Activated CD8-positive, alpha-beta memory T cell treated with anti-CD3 and anti-CD28 coated beads, Interleukin-2, amount 10 ng/mL, durations not matched to agents 7 days and 5 days (primary cell): Measurements from ENCODE around the gene SH3YL1. TPM values are rescaled to one million over a fixed set of nuclear protein-coding genes. Genes with fewer than 3 reads are reported as not detected.
A peak's percentile ranks its signal among the peaks of the same experiment; 100 is the strongest.

ENCODE experiments used
- ATAC-seq: fragments of 150-1000 bp; cut with Tn5 transposase; one replicate; pipeline ENCODE4 v1.10.0; 2021; ENCODE audit warnings: moderate library complexity
- CTCF ChIA-PET: fragments of 350-600 bp; sonication (Branson Sonifier 250); formaldehyde crosslinking; loops from one replicate; lab custom pipeline; 2021; ENCODE audit warnings: antibody characterized with exemption; lab: Charles Lee
- DNase-seq: peaks from one replicate; pipeline ENCODE4 v3.0.0-alpha.2; 2020
- H3K27ac Mint-ChIP-seq: one replicate; pipeline ENCODE4 v1.8.0; 2021; ENCODE audit warnings: mild to moderate bottlenecking, mixed read lengths
- H3K27me3 Mint-ChIP-seq: one replicate; pipeline ENCODE4 v1.8.0; 2021; ENCODE audit warnings: mixed read lengths
- H3K36me3 Mint-ChIP-seq: one replicate; pipeline ENCODE4 v1.8.0; 2021; ENCODE audit warnings: mild to moderate bottlenecking, mixed read lengths
- H3K4me1 Mint-ChIP-seq: one replicate; pipeline ENCODE4 v1.8.0; 2021; ENCODE audit warnings: mixed read lengths
- H3K4me3 Mint-ChIP-seq: one replicate; pipeline ENCODE4 v1.8.0; 2021; ENCODE audit warnings: mild to moderate bottlenecking, moderate library complexity, mixed read lengths
- H3K9me3 Mint-ChIP-seq: one replicate; pipeline ENCODE4 v1.8.0; 2022; ENCODE audit warnings: low read depth, mixed read lengths
- total RNA-seq, 2 experiments: library from RNA; stranded (reverse); gene quantifications; one replicate each; pipeline ENCODE4 v1.2.3, GENCODE V29; 2021

Gene SH3YL1
- total RNA-seq, 2 experiments from 2014 or later, result 14.5 to 17.9 TPM

GRCh38 chr2:278312-278926, 14.6 kb upstream of the SH3YL1 start:
- DNase-seq (no peak), ATAC-seq (no peak)
- no peak overlapping the region for H3K4me3 Mint-ChIP-seq
- no peaks in the 10 kb centered on the region for H3K27me3 Mint-ChIP-seq
- no peak overlapping the region for H3K27ac Mint-ChIP-seq
- H3K9me3 Mint-ChIP-seq, result no peaks in the 10 kb centered on the region
- peaks cover 2% of the 10 kb centered on the region for H3K4me1 Mint-ChIP-seq
- CTCF ChIA-PET, result interaction anchor here (0.9 to 1.3 kb wide), 2 partner anchors 258 to 359 kb away, joined by 3 to 4 read pairs; no protein-coding TSS in a partner anchor
- peaks cover 39% of the 10 kb centered on the region for H3K36me3 Mint-ChIP-seq

GRCh38 chr2:275466-275865, 11.6 kb upstream of the SH3YL1 start:
- H3K27ac Mint-ChIP-seq, result no peak overlapping the region
- CTCF ChIA-PET, result interaction anchor here (2.2 kb wide), 1 partner anchor 9 kb away, joined by 7 read pairs; no protein-coding TSS in a partner anchor
- ATAC-seq (no peak), DNase-seq (no peak)
- no peaks in the 10 kb centered on the region for H3K9me3 Mint-ChIP-seq
- peaks cover 13% of the 10 kb centered on the region for H3K4me1 Mint-ChIP-seq
- H3K36me3 Mint-ChIP-seq, result peaks cover 43% of the 10 kb centered on the region
- H3K27me3 Mint-ChIP-seq, result no peaks in the 10 kb centered on the region
- H3K4me3 Mint-ChIP-seq, result no peak overlapping the region

- Mint-ChIP-seq H3K9me3 (no peaks in the 10 kb centered on the region), H3K4me3 (no peak overlapping the region), H3K36me3 (peaks cover 38% of the 10 kb centered on the region), H3K4me1 (peaks cover 21% of the 10 kb centered on the region), H3K27ac (no peak overlapping the region), H3K27me3 (no peaks in the 10 kb centered on the region)
- no peak for ATAC-seq
- no peak for DNase-seq
- CTCF ChIA-PET, result interaction anchor here (1.3 to 2.2 kb wide), 2 partner anchors 8 to 362 kb away, joined by 3 to 7 read pairs; no protein-coding TSS in a partner anchor
These were observed 10.7 kb upstream of the SH3YL1 start for GRCh38 chr2:274503-274902.

DNA sequence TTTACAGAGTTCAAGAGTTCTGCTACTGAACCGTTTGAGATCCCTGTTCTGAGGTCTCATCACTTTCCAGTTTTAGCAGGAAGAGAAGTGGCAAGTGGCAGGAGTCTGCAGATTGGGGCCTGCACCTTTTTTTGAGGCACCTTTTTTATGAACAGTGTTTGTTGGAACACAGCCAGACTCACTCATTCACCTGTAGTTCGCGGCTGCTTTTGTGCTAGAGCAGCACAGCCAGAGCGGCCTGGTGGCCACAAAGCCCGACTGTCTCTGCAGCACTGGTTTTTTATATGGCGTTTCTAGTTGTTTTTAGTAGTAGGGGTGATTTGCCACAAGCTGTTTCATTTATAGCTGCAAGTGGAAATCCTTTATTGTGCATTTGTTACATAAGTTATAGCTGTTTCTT, 9.5 kb upstream of the SH3YL1 start:
- Mint-ChIP-seq H3K36me3 (peaks cover 34% of the 10 kb centered on the region), H3K9me3 (no peaks in the 10 kb centered on the region), H3K27ac (no peak overlapping the region), H3K4me3 (no peak overlapping the region), H3K4me1 (peaks cover 25% of the 10 kb centered on the region), H3K27me3 (no peaks in the 10 kb centered on the region)
- DNase-seq (no peak), ATAC-seq (no peak)
- CTCF ChIA-PET, result interaction anchor here (1.2 kb wide), 1 partner anchor 16 kb away, joined by 3 read pairs; no protein-coding TSS in a partner anchor

DNA sequence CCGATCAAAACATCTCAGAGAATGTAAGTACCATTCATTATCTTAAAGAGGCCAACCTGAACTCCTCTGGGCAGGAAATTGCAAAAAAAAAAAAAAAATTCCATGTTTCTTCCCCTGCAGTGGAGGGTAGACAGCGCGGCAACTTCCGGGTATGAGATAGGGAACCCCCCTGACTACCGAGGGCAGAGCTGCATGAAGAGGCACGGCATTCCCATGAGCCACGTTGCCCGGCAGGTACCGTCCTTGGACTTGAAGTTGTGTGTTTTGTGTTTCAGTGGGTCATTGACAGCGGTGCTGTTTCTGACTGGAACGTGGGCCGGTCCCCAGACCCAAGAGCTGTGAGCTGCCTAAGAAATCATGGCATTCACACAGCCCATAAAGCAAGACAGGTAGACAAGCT, 8.1 kb upstream of the SH3YL1 start:
- DNase-seq (no peak), ATAC-seq (no peak)
- H3K36me3 Mint-ChIP-seq, result peaks cover 29% of the 10 kb centered on the region
- CTCF ChIA-PET, result interaction anchor here (1.2 kb wide), 1 partner anchor 14 kb away, joined by 3 read pairs; no protein-coding TSS in a partner anchor
- H3K4me3 Mint-ChIP-seq, result no peak overlapping the region
- no peaks in the 10 kb centered on the region for H3K9me3 Mint-ChIP-seq
- H3K4me1 Mint-ChIP-seq, result peaks cover 34% of the 10 kb centered on the region
- no peaks in the 10 kb centered on the region for H3K27me3 Mint-ChIP-seq
- no peak overlapping the region for H3K27ac Mint-ChIP-seq

- Mint-ChIP-seq H3K9me3 (no peaks in the 10 kb centered on the region), H3K36me3 (peaks cover 31% of the 10 kb centered on the region), H3K4me3 (no peak overlapping the region), H3K4me1 (peaks cover 44% of the 10 kb centered on the region), H3K27ac (no peak overlapping the region), H3K27me3 (no peaks in the 10 kb centered on the region)
- DNase-seq, result no peak
- CTCF ChIA-PET, result no interaction called here
- ATAC-seq, result no peak
These were observed 7.0 kb upstream of the SH3YL1 start for GRCh38 chr2:270861-271260.

DNA sequence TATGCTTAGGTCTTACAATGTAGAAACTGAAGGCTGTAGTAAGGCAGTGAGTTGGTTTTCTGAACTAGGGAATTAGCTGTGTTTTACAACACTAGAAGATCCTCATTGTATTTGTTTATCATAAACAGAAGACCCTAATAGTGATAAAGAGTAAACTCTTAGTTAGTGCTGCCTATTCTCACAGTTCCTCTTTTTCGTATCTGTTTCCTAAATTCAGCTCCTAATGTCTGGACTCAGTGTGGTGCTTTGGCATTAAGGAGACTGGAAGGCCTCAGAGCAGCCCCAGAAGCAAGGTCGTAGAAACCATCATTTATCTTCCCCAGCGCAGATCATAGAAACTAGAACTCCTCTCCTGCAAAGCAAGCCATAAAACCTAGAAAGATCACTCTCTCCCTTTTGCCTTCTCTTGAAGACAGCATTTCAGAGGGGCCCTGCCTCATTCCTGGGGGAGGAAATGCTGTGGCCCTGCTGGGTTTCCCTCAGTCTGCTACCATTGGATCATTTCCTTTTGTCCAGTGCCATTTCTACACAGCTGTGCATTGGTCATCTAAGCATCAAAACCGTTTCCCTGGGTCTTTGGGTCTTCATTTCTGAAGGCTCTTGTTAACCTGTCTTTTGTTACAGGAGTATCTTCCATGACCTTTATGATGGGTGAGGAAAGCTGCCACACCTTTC, 5.7 kb upstream of the SH3YL1 start:
- Mint-ChIP-seq H3K36me3 (peaks cover 26% of the 10 kb centered on the region), H3K27me3 (no peaks in the 10 kb centered on the region), H3K4me3 (no peak overlapping the region), H3K9me3 (no peaks in the 10 kb centered on the region), H3K27ac (no peak overlapping the region), H3K4me1 (peaks cover 48% of the 10 kb centered on the region)
- CTCF ChIA-PET, result no interaction called here
- ATAC-seq (no peak), DNase-seq (no peak)

DNA sequence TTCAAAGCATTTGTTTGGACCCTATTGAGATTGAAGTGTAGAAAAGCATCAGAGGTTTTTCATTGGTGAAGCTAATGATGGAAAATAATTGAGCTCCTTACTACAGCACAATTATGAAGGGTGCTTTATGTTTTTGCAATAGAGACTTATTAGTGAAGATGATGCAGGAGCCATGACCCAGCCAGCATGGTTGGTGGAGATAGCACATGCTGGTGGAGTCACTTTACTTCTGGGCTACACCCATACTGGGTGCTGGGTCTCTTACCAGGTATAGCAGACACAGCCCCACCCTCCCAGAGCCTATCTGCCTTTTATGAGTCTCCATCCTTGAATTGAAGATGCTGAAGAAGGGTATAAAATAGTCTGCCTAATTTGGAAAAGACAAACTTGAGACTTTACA, 4.5 kb upstream of the SH3YL1 start:
- no peak overlapping the region for H3K4me3 Mint-ChIP-seq

GRCh38 chr2:264493-265468, 949 bp upstream of the SH3YL1 start, which contains the start of gene ACP1:
Gene ACP1 (plus strand): TSS chr2:264947. CDS start chr2:264965, 18 bp downstream.
- H3K4me3 Mint-ChIP-seq, result peak within 1 kb of the TSS; percentile 94
- H3K36me3 Mint-ChIP-seq, result peaks cover 17% of the 10 kb centered on the region
- ATAC-seq (peak; percentile 90), DNase-seq (peak; percentile 95)
- CTCF ChIA-PET, result interaction anchor here (1.0 to 3.8 kb wide), 3 partner anchors 10 to 18 kb away, joined by 4 to 12 read pairs (median 7); no protein-coding TSS in a partner anchor
- H3K27me3 Mint-ChIP-seq, result no peaks in the 10 kb centered on the region
- H3K9me3 Mint-ChIP-seq, result no peaks in the 10 kb centered on the region
- H3K27ac Mint-ChIP-seq, result peak within 1 kb of the TSS; percentile 94
- peaks cover 39% of the 10 kb centered on the region for H3K4me1 Mint-ChIP-seq

More for the DNA sequence above, 4.5 kb upstream of the SH3YL1 start:
- ATAC-seq (no peak), DNase-seq (no peak)
- no peaks in the 10 kb centered on the region for H3K9me3 Mint-ChIP-seq
- no peaks in the 10 kb centered on the region for H3K27me3 Mint-ChIP-seq
- CTCF ChIA-PET, result no interaction called here
- peaks cover 51% of the 10 kb centered on the region for H3K4me1 Mint-ChIP-seq
- peaks cover 24% of the 10 kb centered on the region for H3K36me3 Mint-ChIP-seq
- no peak overlapping the region for H3K27ac Mint-ChIP-seq

- Mint-ChIP-seq H3K9me3 (peaks cover 2% of the 10 kb centered on the region), H3K4me3 (peak overlapping the region; percentile 94), H3K36me3 (peaks cover 24% of the 10 kb centered on the region), H3K27me3 (no peaks in the 10 kb centered on the region), H3K4me1 (peaks cover 32% of the 10 kb centered on the region), H3K27ac (peak overlapping the region; percentile 46)
- ATAC-seq, result no peak
- DNase-seq, result no peak
- CTCF ChIA-PET, result interaction anchor here (3.8 kb wide), 1 partner anchor 17 kb away, joined by 12 read pairs; no protein-coding TSS in a partner anchor
These were observed 652 bp downstream of the SH3YL1 start for GRCh38 chr2:263022-263738.

- peaks cover 22% of the 10 kb centered on the region for H3K36me3 Mint-ChIP-seq
- peaks cover 24% of the 10 kb centered on the region for H3K4me1 Mint-ChIP-seq
- no peak overlapping the region for H3K27ac Mint-ChIP-seq
- ATAC-seq, result no peak
- CTCF ChIA-PET, result interaction anchor here (1.0 to 3.8 kb wide), 2 partner anchors 16 to 70 kb away, joined by 3 to 12 read pairs; no protein-coding TSS in a partner anchor
- H3K9me3 Mint-ChIP-seq, result peaks cover 6% of the 10 kb centered on the region
- no peaks in the 10 kb centered on the region for H3K27me3 Mint-ChIP-seq
- DNase-seq, result no peak
- no peak overlapping the region for H3K4me3 Mint-ChIP-seq
These were observed 1.7 kb downstream of the SH3YL1 start for GRCh38 chr2:262117-262516.

DNA sequence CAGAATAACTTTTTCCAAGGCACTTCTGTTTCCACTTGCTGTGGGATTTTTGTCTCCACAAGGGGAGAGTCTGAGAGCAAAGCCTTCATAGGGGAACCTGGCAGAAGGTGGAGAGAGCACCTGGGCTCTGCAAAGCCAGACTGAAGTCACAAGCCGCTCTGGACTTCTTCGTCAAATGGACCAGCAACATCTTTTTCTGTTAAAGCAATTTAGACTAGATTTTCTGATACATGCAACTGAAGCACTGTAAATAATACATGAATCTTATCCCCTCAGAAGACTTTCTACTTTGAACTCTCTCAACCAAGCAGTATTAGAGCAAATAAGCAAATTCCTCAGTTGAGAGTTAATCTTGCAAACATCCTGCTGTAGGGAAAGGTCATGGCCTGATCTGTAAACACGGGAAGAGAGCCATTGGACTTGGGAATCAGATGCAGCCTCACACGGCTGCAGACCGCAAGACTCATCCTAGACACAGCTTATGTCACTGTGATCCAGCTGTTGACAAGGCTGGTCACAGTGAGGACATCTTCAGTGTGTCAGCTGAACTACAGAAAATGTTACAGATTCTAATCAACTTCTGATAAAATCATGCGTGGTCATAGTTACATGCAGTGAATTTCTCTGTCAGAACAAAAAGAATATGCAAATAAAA, 3.2 kb downstream of the SH3YL1 start:
- H3K36me3 Mint-ChIP-seq, result peaks cover 19% of the 10 kb centered on the region
- peaks cover 6% of the 10 kb centered on the region for H3K9me3 Mint-ChIP-seq
- H3K27ac Mint-ChIP-seq, result no peak overlapping the region
- no peak for DNase-seq
- CTCF ChIA-PET, result interaction anchor here (3.8 kb wide), 1 partner anchor 14 kb away, joined by 12 read pairs; no protein-coding TSS in a partner anchor
- peaks cover 11% of the 10 kb centered on the region for H3K4me1 Mint-ChIP-seq
- H3K27me3 Mint-ChIP-seq, result no peaks in the 10 kb centered on the region
- no peak for ATAC-seq
- no peak overlapping the region for H3K4me3 Mint-ChIP-seq
